ENCODE results near the gene OPCML. TPM values are rescaled to one million over a fixed set of nuclear protein-coding genes. Genes with fewer than 3 reads are reported as not detected.

OPCML gene
- total RNA-seq, 1 experiment from 2014 or later: not detected

DNA sequence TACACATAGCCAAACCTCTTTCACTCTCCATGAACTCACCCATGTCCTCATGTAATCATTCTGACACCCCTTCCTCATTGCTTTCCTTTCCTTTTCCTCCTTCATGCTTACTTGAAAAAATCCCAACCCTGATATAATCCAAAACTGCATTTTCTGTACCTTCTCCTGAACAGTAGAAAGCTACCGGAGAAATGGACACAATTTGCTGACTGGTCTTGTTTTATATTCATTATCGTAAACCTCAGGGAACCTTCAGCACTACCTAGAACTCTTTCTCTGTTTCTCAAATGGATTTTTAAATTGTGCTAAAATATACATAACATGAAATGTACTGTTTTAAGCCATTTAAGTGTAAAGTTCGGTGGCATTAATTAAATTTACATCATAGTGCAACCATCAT, 1165.0 kb downstream of the OPCML start:
- ATAC-seq (no peak), DNase-seq (no peak)
- Histone ChIP-seq H3K4me1 (ENCODE audit: insufficient read depth, low read length) (no peaks in the 10 kb centered on the region), H3K79me2 (ENCODE audit: low read length) (no peaks in the 10 kb centered on the region), H3K27me3 (ENCODE audit: low read length) (no peaks in the 10 kb centered on the region), H3K36me3 (ENCODE audit: low read depth, low read length) (no peaks in the 10 kb centered on the region), H3K4me3 (ENCODE audit: low read length) (no peak overlapping the region), H3F3A (ENCODE audit: low read length, unreplicated experiment) (no peaks in the 10 kb centered on the region), H3K27ac (ENCODE audit: low read length) (no peak overlapping the region), H3K4me2 (ENCODE audit: low read length) (no peak overlapping the region), H3K9ac (ENCODE audit: low read length) (no peak overlapping the region), H3K9me2 (replicated peaks; ENCODE audit: low read length) (no peaks in the 10 kb centered on the region), H3K9me3 (ENCODE audit: low read length) (0 out of 2 replicates have a peak, but pooled peaks cover 10% of the 10 kb centered on the region), H4K20me1 (ENCODE audit: low read length) (no peaks in the 10 kb centered on the region), H2AFZ (ENCODE audit: low read length) (no peak overlapping the region)
- POLR2A ChIA-PET (ENCODE audit: unreplicated experiment): no interaction called here
- TF ChIP-seq, protein P1, sequence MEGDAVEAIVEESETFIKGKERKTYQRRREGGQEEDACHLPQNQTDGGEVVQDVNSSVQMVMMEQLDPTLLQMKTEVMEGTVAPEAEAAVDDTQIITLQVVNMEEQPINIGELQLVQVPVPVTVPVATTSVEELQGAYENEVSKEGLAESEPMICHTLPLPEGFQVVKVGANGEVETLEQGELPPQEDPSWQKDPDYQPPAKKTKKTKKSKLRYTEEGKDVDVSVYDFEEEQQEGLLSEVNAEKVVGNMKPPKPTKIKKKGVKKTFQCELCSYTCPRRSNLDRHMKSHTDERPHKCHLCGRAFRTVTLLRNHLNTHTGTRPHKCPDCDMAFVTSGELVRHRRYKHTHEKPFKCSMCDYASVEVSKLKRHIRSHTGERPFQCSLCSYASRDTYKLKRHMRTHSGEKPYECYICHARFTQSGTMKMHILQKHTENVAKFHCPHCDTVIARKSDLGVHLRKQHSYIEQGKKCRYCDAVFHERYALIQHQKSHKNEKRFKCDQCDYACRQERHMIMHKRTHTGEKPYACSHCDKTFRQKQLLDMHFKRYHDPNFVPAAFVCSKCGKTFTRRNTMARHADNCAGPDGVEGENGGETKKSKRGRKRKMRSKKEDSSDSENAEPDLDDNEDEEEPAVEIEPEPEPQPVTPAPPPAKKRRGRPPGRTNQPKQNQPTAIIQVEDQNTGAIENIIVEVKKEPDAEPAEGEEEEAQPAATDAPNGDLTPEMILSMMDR (conservative IDR thresholded peaks at IDR 0.05; ENCODE audit: low read depth, low read length): no peak
- TF ChIP-seq EZH2 (IDR thresholded peaks at IDR 0.05; ENCODE audit: low read length, unreplicated experiment) (no peak), EZH2phosphoT487 (IDR thresholded peaks at IDR 0.05; ENCODE audit: borderline replicate concordance, low read length) (no peak)
- CTCF ChIA-PET: no interaction called here
- intact Hi-C loops (cut with micrococcal nuclease): no loop called here
- no TSS peak for BruUV-seq (replicated peaks)

DNA sequence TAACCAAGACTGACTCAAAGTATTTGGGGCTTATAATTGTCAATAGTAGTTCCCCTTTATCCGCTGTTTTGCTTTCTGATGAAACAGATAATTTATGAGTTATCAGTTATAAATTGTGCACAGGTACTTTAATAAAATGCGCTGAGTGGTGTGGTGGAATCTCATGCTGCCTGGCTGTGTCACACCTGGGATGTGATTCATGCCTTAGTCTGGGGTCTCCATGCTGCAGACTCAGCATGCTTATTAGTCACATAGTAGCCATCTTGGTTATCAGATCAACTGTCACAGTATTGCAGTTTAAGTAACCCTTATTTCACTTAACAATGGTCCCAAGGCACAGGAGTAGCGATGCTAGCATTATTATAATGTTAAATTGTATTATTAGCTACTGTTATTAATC, 1166.7 kb downstream of the OPCML start:
- no peak for DNase-seq
- intact Hi-C loops (cut with micrococcal nuclease): no loop called here
- no peak overlapping the region for H2AFZ ChIP-seq (ENCODE audit: low read length)
- no peak overlapping the region for H3K27ac ChIP-seq (ENCODE audit: low read length)
- H3K79me2 ChIP-seq (ENCODE audit: low read length): no peaks in the 10 kb centered on the region
- BruUV-seq (replicated peaks): no TSS peak
- H3K4me2 ChIP-seq (ENCODE audit: low read length): no peak overlapping the region
- H4K20me1 ChIP-seq (ENCODE audit: low read length): no peaks in the 10 kb centered on the region
- no peaks in the 10 kb centered on the region for H3K27me3 ChIP-seq (ENCODE audit: low read length)
- ATAC-seq: no peak
- H3F3A ChIP-seq (ENCODE audit: low read length, unreplicated experiment): no peaks in the 10 kb centered on the region
- ChIA-PET CTCF (no interaction called here), POLR2A (ENCODE audit: unreplicated experiment) (no interaction called here)
- H3K9ac ChIP-seq (ENCODE audit: low read length): no peak overlapping the region
- TF ChIP-seq, protein P1 (conservative IDR thresholded peaks at IDR 0.05; ENCODE audit: low read depth, low read length): no peak
- TF ChIP-seq EZH2phosphoT487 (IDR thresholded peaks at IDR 0.05; ENCODE audit: borderline replicate concordance, low read length) (no peak), EZH2 (IDR thresholded peaks at IDR 0.05; ENCODE audit: low read length, unreplicated experiment) (no peak)
- H3K4me1 ChIP-seq (ENCODE audit: insufficient read depth, low read length): no peaks in the 10 kb centered on the region
- 0 out of 2 replicates have a peak, but pooled peaks cover 7% of the 10 kb centered on the region for H3K9me3 ChIP-seq (ENCODE audit: low read length)
- no peak overlapping the region for H3K4me3 ChIP-seq (ENCODE audit: low read length)
- no peaks in the 10 kb centered on the region for H3K9me2 ChIP-seq (replicated peaks; ENCODE audit: low read length)
- no peaks in the 10 kb centered on the region for H3K36me3 ChIP-seq (ENCODE audit: low read depth, low read length)

Measured in PC-3 (cell line).